Measurements from ENCODE around the gene ANKFY1.

The ANKFY1 gene

GRCh38 chr17:4206962-4207361 lies 56.8 kb downstream of the ANKFY1 start:
- H3K27ac ChIP-seq (ENCODE audit: extremely low read depth, low read depth, low read length): no peak overlapping the region
- peaks cover 46 to 69% of the 10 kb centered on the region in 2 experiments for H3K36me3 ChIP-seq (ENCODE audit: control insufficient read depth in 2 of 2, insufficient read depth in 1 of 2, low read length in 2 of 2)
- TF ChIP-seq BCL11B (tag by site-specific recombination; IDR thresholded peaks at IDR 0.05; ENCODE audit: low read depth) (no peak), ZBTB7A (tag by site-specific recombination; IDR thresholded peaks at IDR 0.05; ENCODE audit: low read depth) (no peak), ZFP41 (tag by site-specific recombination; IDR thresholded peaks at IDR 0.05; ENCODE audit: borderline replicate concordance) (no peak), ZNF610 (tag by site-specific recombination; IDR thresholded peaks at IDR 0.05; ENCODE audit: borderline replicate concordance) (no peak), MZF1 (tag by site-specific recombination; IDR thresholded peaks at IDR 0.05; ENCODE audit: borderline replicate concordance) (no peak)
- no peak overlapping the region for H3K4me3 ChIP-seq (ENCODE audit: low read depth, low read length)
- H3K9me3 ChIP-seq (ENCODE audit: control insufficient read depth, insufficient read depth, low read depth, low read length): no peaks in the 10 kb centered on the region
- POLR2A ChIA-PET: no interaction called here
- no peaks in the 10 kb centered on the region for H3K4me1 ChIP-seq (ENCODE audit: control insufficient read depth, insufficient read depth, low read length)
- CTCF ChIA-PET: no interaction called here

- ChIA-PET POLR2A (no interaction called here), CTCF (interaction anchor here (0.5 to 4.6 kb wide), 7 partner anchors 9 to 413 kb away, joined by 3 to 31 read pairs (median 3); partner anchors contain the start of gene UBE2G1)
- no peak overlapping the region for H3K27ac ChIP-seq (ENCODE audit: extremely low read depth, low read depth, low read length)
These were observed 57.9 kb downstream of the ANKFY1 start for GRCh38 chr17:4205917-4206316.

GRCh38 chr17:4204710-4205173 lies 59.0 kb downstream of the ANKFY1 start:
- no peak for TF ChIP-seq ZNF416 (tag by site-specific recombination; IDR thresholded peaks at IDR 0.05)
- 0 out of 2 replicates have a peak, but pooled peaks have one; percentile 13 for TF ChIP-seq ZNF600 (tag by site-specific recombination; IDR thresholded peaks at IDR 0.05)
- no peaks in the 10 kb centered on the region for H3K9me3 ChIP-seq (ENCODE audit: control insufficient read depth, insufficient read depth, low read depth, low read length)
- peaks cover 33 to 67% of the 10 kb centered on the region in 2 experiments for H3K36me3 ChIP-seq (ENCODE audit: control insufficient read depth in 2 of 2, insufficient read depth in 1 of 2, low read length in 2 of 2)
- H3K4me1 ChIP-seq (ENCODE audit: control insufficient read depth, insufficient read depth, low read length): no peaks in the 10 kb centered on the region
- no peak overlapping the region for H3K27ac ChIP-seq (ENCODE audit: extremely low read depth, low read depth, low read length)
- CTCF ChIA-PET: interaction anchor here (0.7 to 4.6 kb wide), 2 partner anchors 10 to 104 kb away, joined by 3 to 31 read pairs; no protein-coding TSS in a partner anchor
- no peak overlapping the region for H3K4me3 ChIP-seq (ENCODE audit: low read depth, low read length)
- POLR2A ChIA-PET: no interaction called here

More at GRCh38 chr17:4205917-4206316, 57.9 kb downstream of the ANKFY1 start:
- Histone ChIP-seq H3K9me3 (ENCODE audit: control insufficient read depth, insufficient read depth, low read depth, low read length) (no peaks in the 10 kb centered on the region), H3K4me1 (ENCODE audit: control insufficient read depth, insufficient read depth, low read length) (no peaks in the 10 kb centered on the region), H3K36me3 (ENCODE audit: control insufficient read depth in 2 of 2, insufficient read depth in 1 of 2, low read length in 2 of 2) (peaks cover 38 to 68% of the 10 kb centered on the region in 2 experiments), H3K4me3 (ENCODE audit: low read depth, low read length) (no peak overlapping the region)
- TF ChIP-seq SP3 (tag by site-specific recombination; IDR thresholded peaks at IDR 0.05) (no peak), ZNF785 (tag by site-specific recombination; IDR thresholded peaks at IDR 0.05) (no peak), ZNF26 (tag by site-specific recombination; IDR thresholded peaks at IDR 0.05) (no peak), ZNF707 (tag by site-specific recombination; IDR thresholded peaks at IDR 0.05) (no peak), ZNF768 (tag by site-specific recombination; IDR thresholded peaks at IDR 0.05) (no peak), ZNF394 (tag by site-specific recombination; IDR thresholded peaks at IDR 0.05; ENCODE audit: borderline replicate concordance) (no peak), PBX3 (CRISPR knock-in tag; IDR thresholded peaks at IDR 0.05) (no peak), ZNF791 (tag by site-specific recombination; IDR thresholded peaks at IDR 0.05) (no peak), ZBTB48 (tag by site-specific recombination; IDR thresholded peaks at IDR 0.05) (no peak)

- TF ChIP-seq ZNF791 (tag by site-specific recombination; IDR thresholded peaks at IDR 0.05) (no peak), BCL11B (tag by site-specific recombination; IDR thresholded peaks at IDR 0.05; ENCODE audit: low read depth) (no peak), ZNF341 (tag by site-specific recombination; IDR thresholded peaks at IDR 0.05; ENCODE audit: low read depth) (no peak), PRDM10 (tag by site-specific recombination; IDR thresholded peaks at IDR 0.05) (no peak), OSR2 (tag by site-specific recombination; IDR thresholded peaks at IDR 0.05) (no peak), ZBTB17 (tag by site-specific recombination; IDR thresholded peaks at IDR 0.05) (no peak), ZFP3 (tag by site-specific recombination; IDR thresholded peaks at IDR 0.05; ENCODE audit: low read depth) (no peak), ZFHX2 (tag by site-specific recombination; conservative IDR thresholded peaks at IDR 0.05) (no peak)
- H3K36me3 ChIP-seq (ENCODE audit: control insufficient read depth in 2 of 2, insufficient read depth in 1 of 2, low read length in 2 of 2): peaks cover 35 to 62% of the 10 kb centered on the region in 2 experiments
- H3K4me3 ChIP-seq (ENCODE audit: low read depth, low read length): no peak overlapping the region
- H3K9me3 ChIP-seq (ENCODE audit: control insufficient read depth, insufficient read depth, low read depth, low read length): no peaks in the 10 kb centered on the region
- no peak overlapping the region for H3K27ac ChIP-seq (ENCODE audit: extremely low read depth, low read depth, low read length)
- CTCF ChIA-PET: interaction anchor here (4.6 kb wide), 1 partner anchor 11 kb away, joined by 31 read pairs; no protein-coding TSS in a partner anchor
- H3K4me1 ChIP-seq (ENCODE audit: control insufficient read depth, insufficient read depth, low read length): no peaks in the 10 kb centered on the region
- POLR2A ChIA-PET: no interaction called here
These were observed 59.6 kb downstream of the ANKFY1 start for GRCh38 chr17:4204190-4204589.

Measured in HEK293 (cell line).